ENCODE data around the gene ZNF681. TPM values are rescaled to one million over a fixed set of nuclear protein-coding genes. Genes with fewer than 3 reads are reported as not detected.

Gene ZNF681
- total RNA-seq: 1 to 10 TPM in 5 of 8 experiments, under 1 TPM in 2, not detected in 1; 0.05 to 6.6 (median 4.6) TPM

DNA sequence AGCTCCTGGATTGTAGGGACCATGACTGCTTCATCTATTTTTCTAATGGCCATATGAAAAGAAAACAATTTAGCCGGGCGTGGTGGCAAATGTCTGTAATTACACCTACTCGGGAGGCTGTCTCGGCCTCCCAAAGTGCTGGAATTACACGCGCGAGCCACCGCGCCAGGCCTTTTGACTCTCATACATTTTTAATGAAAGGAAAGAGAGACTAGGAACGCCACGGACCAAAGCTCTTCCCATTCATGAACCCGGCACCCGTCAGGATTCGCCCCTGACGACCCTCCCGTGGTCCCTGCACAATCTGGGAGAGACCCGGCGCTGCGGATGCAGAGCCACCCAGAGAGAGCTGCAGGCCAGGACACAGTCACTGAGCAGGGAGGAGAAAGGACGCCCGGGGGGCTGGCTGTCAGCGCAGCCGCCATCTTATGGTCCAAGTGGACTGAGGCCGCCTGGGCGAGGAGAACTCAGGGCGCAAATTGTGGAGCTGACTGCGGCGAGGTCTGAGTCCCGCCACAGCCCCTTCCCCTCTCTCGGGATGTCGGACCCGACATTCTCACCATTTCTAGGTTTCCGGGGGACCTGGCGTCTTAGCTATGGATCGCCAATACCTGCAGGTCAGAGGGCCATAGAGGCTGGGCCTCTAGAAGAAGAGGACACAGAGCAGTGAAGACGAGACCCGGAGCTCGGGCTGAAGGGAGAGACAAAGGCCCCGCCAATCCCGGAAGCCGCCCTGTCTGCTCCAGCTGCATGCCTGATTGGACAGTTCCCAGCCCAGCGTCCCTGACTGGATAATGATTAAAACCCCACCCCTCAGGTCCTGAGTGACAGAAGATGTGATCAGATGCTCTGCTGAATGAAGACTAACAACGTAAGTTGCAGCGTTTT lies at the start of gene ZNF681:
TSS of gene ZNF681 (minus strand) at position 705 of the 888 bp plus-strand sequence. CDS start at position 563, 142 bp downstream.
- 0 to 8% (median 0%) methylated on average over 2 to 28 of the region's 44 CpGs; no CpG with 5 or more reads in 2 of the 10 experiments for WGBS, 10 experiments
- in situ Hi-C loops (cut with MboI; ENCODE audit: low pct_unique_long_range_greater_than_20kb in 2 of 9, low sequenced_read_pairs in 9 of 9, unreplicated experiment in 9 of 9): no loop called here
- ATAC-seq (replicated peaks in 6 of 8): peak; percentile 89 to 97 (median 92)
- Histone ChIP-seq H3K4me3 (peak within 1 kb of the TSS; percentile 58 to 74 (median 67)), H3K27ac (peak within 1 kb of the TSS; percentile 77 to 92), H3K4me1 (replicated peaks in 1 of 2) (peaks cover 0 to 5% of the 10 kb centered on the region in 2 donors)

DNA sequence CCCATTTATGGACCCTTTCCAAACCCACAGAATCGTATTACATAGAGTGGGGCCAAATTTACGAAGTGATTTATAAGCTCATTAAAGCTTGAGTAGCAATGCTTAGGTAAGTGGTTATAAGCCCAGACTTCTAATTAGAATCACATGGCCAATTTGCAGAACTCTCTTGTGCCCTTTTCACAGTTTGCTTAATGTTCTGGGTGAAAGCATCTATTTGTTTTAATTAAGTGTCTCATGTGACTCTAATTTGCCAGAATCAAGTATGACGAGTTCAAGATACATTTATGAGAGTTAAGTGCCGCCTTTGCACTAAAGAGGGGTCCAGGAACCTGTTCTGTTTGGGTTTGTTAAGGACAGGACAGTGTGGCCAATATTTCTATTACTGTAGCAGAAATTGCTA lies 46.0 kb upstream of the ZNF681 start:
- Histone ChIP-seq H3K27ac (no peak overlapping the region), H3K4me1 (replicated peaks in 1 of 2) (no peaks in the 10 kb centered on the region), H3K4me3 (no peak overlapping the region)
- no peak for ATAC-seq (replicated peaks in 6 of 8)
- WGBS, 10 experiments: 0 to 100% (median 93%) methylated on average over 2 to 3 of the region's 4 CpGs; no CpG with 5 or more reads in 1 of the 10 experiments
- in situ Hi-C loops (cut with MboI; ENCODE audit: low pct_unique_long_range_greater_than_20kb in 2 of 9, low sequenced_read_pairs in 9 of 9, unreplicated experiment in 9 of 9): no loop called here

DNA sequence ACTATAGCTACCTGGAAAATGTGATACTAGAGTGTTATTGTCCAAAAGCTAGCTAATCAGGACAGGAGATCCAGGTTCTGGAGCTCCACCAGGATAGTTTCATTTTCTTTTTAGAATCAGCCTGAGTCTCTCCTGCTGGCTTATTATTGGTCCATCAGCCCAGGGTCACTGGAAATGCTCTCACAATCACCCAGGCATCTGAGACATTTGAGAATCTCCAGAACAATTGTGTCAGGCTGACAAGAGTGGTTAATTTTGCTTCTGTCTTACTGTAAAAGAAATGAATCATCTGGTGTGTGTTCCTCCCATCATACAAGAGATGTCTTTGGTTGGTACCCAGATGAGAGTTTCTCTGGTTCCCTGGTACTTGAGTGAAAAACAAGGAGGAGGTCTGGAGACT lies 43.6 kb upstream of the ZNF681 start:
- ATAC-seq (replicated peaks in 6 of 8): no peak
- Histone ChIP-seq H3K4me3 (no peak overlapping the region), H3K4me1 (replicated peaks in 1 of 2) (no peaks in the 10 kb centered on the region), H3K27ac (no peak overlapping the region)
- in situ Hi-C loops (cut with MboI; ENCODE audit: low pct_unique_long_range_greater_than_20kb in 2 of 9, low sequenced_read_pairs in 9 of 9, unreplicated experiment in 9 of 9): no loop called here

DNA sequence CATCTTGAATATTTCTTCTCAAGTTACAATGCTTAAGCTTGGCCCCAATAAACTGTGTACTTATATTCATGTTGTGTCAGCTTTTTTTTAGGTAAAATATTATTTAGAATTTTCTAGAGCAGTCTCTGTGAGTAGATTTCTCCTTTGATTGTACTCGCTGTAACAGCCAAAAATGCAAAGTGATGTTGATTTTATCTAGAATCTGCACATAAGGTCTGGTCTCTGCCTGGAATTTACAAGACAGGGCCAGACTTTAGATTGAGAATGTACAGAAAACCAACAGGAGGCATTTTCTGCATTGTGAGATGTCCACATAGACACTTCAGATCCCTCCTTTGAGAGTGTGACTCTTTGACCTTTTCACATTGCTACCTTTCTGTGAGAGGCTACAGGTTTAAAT lies 43.1 kb upstream of the ZNF681 start:
- Histone ChIP-seq H3K27ac (no peak overlapping the region), H3K4me1 (replicated peaks in 1 of 2) (no peaks in the 10 kb centered on the region), H3K4me3 (no peak overlapping the region)
- 0 to 100% (median 73%) methylated on average over 1 of the region's 1 CpG; no CpG with 5 or more reads in 4 of the 10 experiments for WGBS, 10 experiments
- in situ Hi-C loops (cut with MboI; ENCODE audit: low pct_unique_long_range_greater_than_20kb in 2 of 9, low sequenced_read_pairs in 9 of 9, unreplicated experiment in 9 of 9): no loop called here
- no peak for ATAC-seq (replicated peaks in 6 of 8)

DNA sequence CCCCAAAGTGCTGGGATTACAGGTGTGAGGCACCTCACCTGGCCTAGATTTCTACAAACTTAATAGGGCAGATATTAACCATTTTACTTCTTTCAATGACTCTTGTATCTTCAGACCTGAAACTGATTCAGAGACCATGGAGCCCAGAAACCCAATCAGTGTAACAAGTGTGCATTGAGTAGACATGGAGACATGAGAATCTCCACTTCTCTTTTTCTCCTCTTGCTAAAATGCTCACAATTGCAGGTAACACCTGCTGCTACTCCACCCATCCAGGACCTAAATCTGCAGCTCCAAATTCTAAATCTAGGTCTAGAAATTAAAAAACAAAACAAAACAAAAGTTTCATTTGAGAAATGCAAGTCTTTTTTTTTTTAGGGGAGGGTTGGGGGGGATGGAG lies 42.2 kb upstream of the ZNF681 start:
- no peak for ATAC-seq (replicated peaks in 6 of 8)
- in situ Hi-C loops (cut with MboI; ENCODE audit: low pct_unique_long_range_greater_than_20kb in 2 of 9, low sequenced_read_pairs in 9 of 9, unreplicated experiment in 9 of 9): no loop called here

DNA sequence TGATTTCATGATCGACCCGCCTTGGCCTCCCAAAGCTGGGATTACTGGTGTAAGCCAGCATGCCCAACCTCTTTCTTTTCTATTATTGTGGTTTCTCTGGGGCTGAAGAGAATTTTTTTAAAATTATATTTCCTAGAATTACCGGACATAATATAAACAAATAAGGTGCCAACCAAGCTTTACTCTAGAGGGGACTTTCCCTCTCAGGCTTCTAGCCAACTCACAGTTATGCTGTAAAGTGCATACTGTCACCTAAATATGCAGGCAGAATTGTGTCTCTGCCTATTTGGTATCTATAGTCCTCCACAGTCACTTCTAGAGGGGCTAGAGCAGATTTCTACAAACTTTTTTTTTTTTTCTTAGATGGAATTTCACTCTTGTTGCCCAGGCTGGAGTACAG lies 41.6 kb upstream of the ZNF681 start:
- Histone ChIP-seq H3K4me3 (no peak overlapping the region), H3K4me1 (replicated peaks in 1 of 2) (no peaks in the 10 kb centered on the region), H3K27ac (no peak overlapping the region)
- ATAC-seq (replicated peaks in 6 of 8): no peak
- in situ Hi-C loops (cut with MboI; ENCODE audit: low pct_unique_long_range_greater_than_20kb in 2 of 9, low sequenced_read_pairs in 9 of 9, unreplicated experiment in 9 of 9): no loop called here
- 21 to 100% (median 95%) methylated on average over 1 to 3 of the region's 3 CpGs for WGBS, 10 experiments

More for the DNA sequence above, 42.2 kb upstream of the ZNF681 start:
- no peak overlapping the region for H3K4me3 ChIP-seq
- H3K27ac ChIP-seq: no peak overlapping the region
- no peaks in the 10 kb centered on the region for H3K4me1 ChIP-seq (replicated peaks in 1 of 2)

DNA sequence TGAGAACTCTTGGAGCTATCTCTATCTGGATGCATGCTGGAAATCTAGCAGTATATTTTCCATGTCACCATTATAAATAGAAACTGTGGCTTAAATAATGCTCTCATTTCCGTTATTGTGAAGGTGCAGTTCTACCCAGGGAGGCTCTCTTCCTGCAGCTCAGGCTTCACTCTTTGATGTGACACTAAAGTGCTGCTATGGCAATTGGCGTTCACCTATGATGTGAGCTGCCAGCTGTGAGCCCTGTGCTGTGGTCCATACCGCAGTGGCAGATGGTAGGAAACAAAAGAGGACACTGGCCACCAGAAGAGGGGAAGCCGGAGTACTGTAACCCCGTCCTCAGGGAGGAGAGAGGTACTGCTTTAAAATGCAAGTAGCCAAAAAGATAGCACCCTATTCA lies 40.6 kb upstream of the ZNF681 start:
- Histone ChIP-seq H3K27ac (no peak overlapping the region), H3K4me3 (no peak overlapping the region), H3K4me1 (replicated peaks in 1 of 2) (no peaks in the 10 kb centered on the region)
- 0 to 91% (median 40%) methylated on average over 1 to 3 of the region's 5 CpGs; no CpG with 5 or more reads in 4 of the 10 experiments for WGBS, 10 experiments
- in situ Hi-C loops (cut with MboI; ENCODE audit: low pct_unique_long_range_greater_than_20kb in 2 of 9, low sequenced_read_pairs in 9 of 9, unreplicated experiment in 9 of 9): no loop called here
- no peak for ATAC-seq (replicated peaks in 6 of 8)

DNA sequence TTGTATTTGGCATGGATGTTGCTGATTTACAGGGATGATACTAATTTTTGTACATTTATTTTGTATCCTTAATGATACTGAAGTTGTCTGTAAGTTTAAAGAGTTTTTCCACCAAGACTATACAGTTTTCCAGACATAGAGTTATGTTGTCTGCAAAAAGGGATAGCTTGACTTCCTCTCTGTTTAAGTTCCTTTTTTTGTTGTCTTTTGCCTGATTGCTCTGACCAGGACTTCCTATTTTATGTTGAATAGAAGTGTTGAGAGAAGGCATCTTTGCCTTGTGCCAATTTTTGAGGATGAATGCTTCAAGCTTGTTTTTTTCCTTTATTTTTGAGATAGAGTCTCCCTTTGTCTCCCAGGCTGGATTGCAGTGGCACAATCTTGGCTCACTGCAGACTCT lies 36.8 kb upstream of the ZNF681 start:
- in situ Hi-C loops (cut with MboI; ENCODE audit: low pct_unique_long_range_greater_than_20kb in 2 of 9, low sequenced_read_pairs in 9 of 9, unreplicated experiment in 9 of 9): no loop called here
- Histone ChIP-seq H3K4me3 (no peak overlapping the region), H3K27ac (no peak overlapping the region), H3K4me1 (replicated peaks in 1 of 2) (no peaks in the 10 kb centered on the region)
- ATAC-seq (replicated peaks in 6 of 8): no peak

DNA sequence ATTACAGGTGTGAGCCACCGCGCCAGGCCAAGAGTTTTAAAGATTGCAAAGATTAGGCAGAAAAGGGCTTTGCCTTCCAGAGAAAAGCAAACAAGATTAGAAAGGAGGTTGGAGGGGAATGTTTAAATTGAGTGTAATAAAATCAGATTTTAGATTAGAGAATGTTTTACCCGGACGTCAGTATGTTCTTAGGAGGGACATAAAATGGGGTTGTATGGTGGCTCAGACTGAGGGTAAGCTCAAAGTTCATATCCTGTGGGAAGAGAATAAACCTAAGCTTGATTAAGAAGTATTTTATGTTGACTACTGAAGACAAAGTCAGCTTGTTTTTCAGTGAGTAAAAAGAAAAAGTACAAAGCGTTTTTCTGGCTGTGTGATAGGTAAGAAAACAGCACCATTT lies 34.1 kb upstream of the ZNF681 start:
- in situ Hi-C loops (cut with MboI; ENCODE audit: low pct_unique_long_range_greater_than_20kb in 2 of 9, low sequenced_read_pairs in 9 of 9, unreplicated experiment in 9 of 9): no loop called here
- H3K27ac ChIP-seq: no peak overlapping the region
- no peaks in the 10 kb centered on the region for H3K4me1 ChIP-seq (replicated peaks in 1 of 2)
- no peak overlapping the region for H3K4me3 ChIP-seq
- WGBS, 10 experiments: 51 to 100% (median 88%) methylated on average over 2 to 5 of the region's 5 CpGs
- no peak for ATAC-seq (replicated peaks in 6 of 8)

DNA sequence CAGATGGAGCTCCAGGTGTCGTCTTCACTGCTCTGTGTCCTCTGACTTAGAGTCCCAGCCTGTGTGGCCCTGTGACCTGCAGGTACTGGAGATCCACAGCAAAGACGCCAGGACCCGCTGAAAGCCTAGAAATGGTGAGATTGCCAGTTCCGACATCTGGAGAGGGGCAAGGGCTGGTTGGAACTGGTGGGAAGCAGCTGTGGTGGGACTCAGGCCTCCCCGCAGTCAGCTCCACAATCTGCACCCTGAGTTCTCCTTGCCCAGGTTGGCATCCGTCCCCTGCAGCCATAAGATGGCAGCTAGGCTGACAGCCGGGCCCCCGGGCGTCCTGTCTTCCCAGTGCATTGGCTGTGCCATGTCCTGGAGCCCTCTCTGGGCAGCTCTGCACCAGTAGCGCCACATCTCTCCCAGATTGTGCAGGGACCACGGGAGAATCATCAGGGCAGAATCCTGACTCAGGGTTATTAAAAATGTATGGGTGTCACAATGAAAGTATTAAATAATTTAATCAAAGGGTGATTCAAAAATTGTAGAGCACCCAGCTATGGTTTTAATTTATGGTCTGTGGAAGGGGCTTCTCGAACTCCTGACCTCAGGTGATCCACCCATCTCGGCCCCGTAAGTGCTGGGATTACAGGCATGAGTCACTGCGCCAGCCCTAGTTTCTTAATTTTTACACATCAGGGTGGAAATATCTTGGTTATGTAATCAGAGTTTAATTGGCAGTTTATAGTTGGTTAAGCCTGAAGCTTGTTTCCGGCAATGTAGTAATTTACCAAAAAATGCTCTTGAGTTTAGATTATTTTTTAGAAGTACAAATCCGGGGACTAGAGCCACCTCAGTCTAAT lies 32.2 kb upstream of the ZNF681 start:
- no peaks in the 10 kb centered on the region for H3K4me1 ChIP-seq (replicated peaks in 1 of 2)
- in situ Hi-C loops (cut with MboI; ENCODE audit: low pct_unique_long_range_greater_than_20kb in 2 of 9, low sequenced_read_pairs in 9 of 9, unreplicated experiment in 9 of 9): no loop called here
- H3K27ac ChIP-seq: no peak overlapping the region
- 25 to 100% (median 86%) methylated on average over 1 to 15 of the region's 17 CpGs for WGBS, 10 experiments
- no peak overlapping the region for H3K4me3 ChIP-seq
- no peak for ATAC-seq (replicated peaks in 6 of 8)

DNA sequence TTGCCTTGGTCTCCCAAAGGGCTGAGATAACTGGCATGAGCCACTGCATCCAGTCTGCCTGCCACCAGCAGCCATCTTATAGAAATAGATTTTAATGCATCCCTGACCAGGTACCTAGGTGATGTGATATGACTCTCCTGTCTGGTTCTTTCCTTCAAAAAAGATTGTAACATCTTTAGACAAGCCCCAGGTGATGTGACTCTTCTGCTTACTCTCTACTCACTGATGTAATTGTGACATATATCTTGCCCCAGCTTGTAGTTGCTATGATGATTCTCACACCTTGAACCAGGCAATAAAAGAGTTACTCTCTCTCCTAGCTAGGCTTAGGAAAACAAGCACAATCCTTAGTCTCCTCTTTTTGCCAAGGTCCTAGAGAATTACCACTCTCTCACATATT lies 30.6 kb upstream of the ZNF681 start:
- Histone ChIP-seq H3K4me1 (replicated peaks in 1 of 2) (no peaks in the 10 kb centered on the region), H3K4me3 (no peak overlapping the region), H3K27ac (no peak overlapping the region)
- no peak for ATAC-seq (replicated peaks in 6 of 8)
- in situ Hi-C loops (cut with MboI; ENCODE audit: low pct_unique_long_range_greater_than_20kb in 2 of 9, low sequenced_read_pairs in 9 of 9, unreplicated experiment in 9 of 9): no loop called here

DNA sequence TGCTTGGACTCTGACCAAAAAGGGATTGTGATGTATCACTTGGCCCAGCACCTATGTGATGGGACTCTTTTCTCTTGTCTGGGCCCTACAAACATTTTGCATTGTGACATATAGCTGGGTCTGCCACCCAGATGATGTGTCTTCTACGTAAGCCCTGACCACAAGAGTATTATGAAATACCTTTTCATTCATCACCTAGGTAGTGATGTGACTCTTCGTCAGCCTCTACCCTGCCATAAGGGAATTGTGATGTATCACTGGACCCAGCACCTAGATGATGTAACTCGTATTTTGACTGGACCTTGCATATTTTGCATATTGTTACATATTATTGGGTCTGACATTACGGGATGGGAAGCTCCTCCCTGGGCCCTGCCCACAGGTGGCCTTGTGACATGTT lies 29.7 kb upstream of the ZNF681 start:
- in situ Hi-C loops (cut with MboI; ENCODE audit: low pct_unique_long_range_greater_than_20kb in 2 of 9, low sequenced_read_pairs in 9 of 9, unreplicated experiment in 9 of 9): no loop called here
- 0 to 100% (median 83%) methylated on average over 1 to 4 of the region's 4 CpGs; no CpG with 5 or more reads in 3 of the 10 experiments for WGBS, 10 experiments
- ATAC-seq (replicated peaks in 6 of 8): no peak

DNA sequence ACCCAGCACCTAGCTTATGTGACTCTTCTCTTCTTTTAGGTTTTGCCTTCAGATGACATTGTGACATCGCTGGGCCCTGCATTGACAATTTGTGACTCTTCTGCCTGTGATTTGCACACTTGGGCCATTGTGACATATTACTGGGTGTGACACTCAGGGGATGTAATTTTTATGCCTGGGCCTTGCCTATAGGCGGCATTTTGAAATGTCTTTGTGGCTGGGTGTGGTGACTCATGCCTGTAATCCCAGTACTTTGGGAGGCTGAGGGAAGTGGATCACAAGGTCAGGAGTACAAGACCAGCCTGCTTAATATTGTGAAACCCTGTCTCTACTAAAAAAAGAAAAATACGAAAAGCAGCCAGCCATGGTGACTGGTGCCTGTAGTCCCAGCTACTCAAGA lies 28.4 kb upstream of the ZNF681 start:
- WGBS, 10 experiments: 20 to 100% (median 80%) methylated on average over 1 to 3 of the region's 3 CpGs; no CpG with 5 or more reads in 1 of the 10 experiments

More for the DNA sequence above, 29.7 kb upstream of the ZNF681 start:
- Histone ChIP-seq H3K4me1 (replicated peaks in 1 of 2) (no peaks in the 10 kb centered on the region), H3K27ac (no peak overlapping the region), H3K4me3 (no peak overlapping the region)

More for the DNA sequence above, 28.4 kb upstream of the ZNF681 start:
- no peak overlapping the region for H3K27ac ChIP-seq
- H3K4me1 ChIP-seq (replicated peaks in 1 of 2): no peaks in the 10 kb centered on the region
- in situ Hi-C loops (cut with MboI; ENCODE audit: low pct_unique_long_range_greater_than_20kb in 2 of 9, low sequenced_read_pairs in 9 of 9, unreplicated experiment in 9 of 9): no loop called here
- H3K4me3 ChIP-seq: no peak overlapping the region
- ATAC-seq (replicated peaks in 6 of 8): peak in 1 of 8 experiments; percentile 39
